Body of pancreas (tissue), 4 donors: ENCODE data around the gene NBEA. TPM values are rescaled to one million over a fixed set of nuclear protein-coding genes. Genes with fewer than 3 reads are reported as not detected.

ENCODE experiments used
- ATAC-seq: fragments of 150-250 bp; one replicate; pipeline ENCODE4 v1.9.1; 2016
- DNase-seq, 4 donors: peaks; one replicate each; pipeline ENCODE4 v3.0.0-alpha.2; 2019
- H3K27ac ChIP-seq, 4 donors: fragments of 200-600 bp; sonication (generic); 1 replicate in 3 of 4; 2 replicates in 1 of 4; pipeline versions ENCODE4 v1.5.1 to v1.6.1; 2016 to 2019; ENCODE audit warnings: mild to moderate bottlenecking in 1 of 4, mixed read lengths in 1 of 4, moderate library complexity in 1 of 4
- H3K27me3 ChIP-seq, 2 donors: fragments of 200-600 bp; sonication (generic); one replicate each; pipeline ENCODE4 v1.6.0; 2016; ENCODE audit warnings: mild to moderate bottlenecking in 1 of 2
- H3K36me3 ChIP-seq, 2 donors: fragments of 200-600 bp; sonication (generic); replicated peaks in 1 of 2; 2 replicates each; pipeline ENCODE4 v1.5.1; 2016; ENCODE audit warnings: low read depth in 2 of 2; ENCODE audit not compliant: insufficient read depth in 1 of 2
- H3K4me1 ChIP-seq: fragments of 200-600 bp; sonication (generic); one replicate; pipeline ENCODE4 v1.6.0; 2016
- H3K4me3 ChIP-seq, 2 donors: fragments of 200-600 bp; sonication (generic); 1 replicate in 1 of 2; 2 replicates in 1 of 2; pipeline ENCODE4 v1.5.1; 2016 to 2019
- H3K9me3 ChIP-seq, 3 donors: fragments of 200-600 bp; sonication (generic); 1 replicate in 2 of 3; 2 replicates in 1 of 3; pipeline ENCODE4 v1.5.1; 2016
- CTCF ChIP-seq, 7 experiments: fragments of 450-650 bp in 4 of 7; fragments of 200-600 bp in 3 of 7; sonication (generic) in 3 of 7; IDR thresholded peaks; one replicate each; pipeline ENCODE4 v1.5.1; 2016 to 2019; ENCODE audit warnings: antibody characterized with exemption in 7 of 7
- POLR2A ChIP-seq, 3 donors: fragments of 450-650 bp; IDR thresholded peaks; one replicate each; pipeline ENCODE4 v1.6.1; 2016; ENCODE audit warnings: antibody characterized with exemption in 3 of 3, mild to moderate bottlenecking in 2 of 3
- WGBS, 2 donors: methylation state at CpG; one replicate each; pipeline ENCODE4 v1.1.5; 2017; 5-methylcytosine and 5-hydroxymethylcytosine counted together
- intact Hi-C: fragments of 100-400 bp; cut with DNase I; formaldehyde crosslinking; loops from one replicate; pipeline ENCODE4 v1.15.1; 2023
- total RNA-seq, 2 donors: library from RNA; depleted of rRNA; stranded (reverse); fragments of >200 nt; gene quantifications; one replicate each; pipeline ENCODE4 v1.1.0, GENCODE V29; 2016

Gene NBEA
- total RNA-seq, 2 donors from 2014 or later: 9.6 to 19.1 TPM

DNA sequence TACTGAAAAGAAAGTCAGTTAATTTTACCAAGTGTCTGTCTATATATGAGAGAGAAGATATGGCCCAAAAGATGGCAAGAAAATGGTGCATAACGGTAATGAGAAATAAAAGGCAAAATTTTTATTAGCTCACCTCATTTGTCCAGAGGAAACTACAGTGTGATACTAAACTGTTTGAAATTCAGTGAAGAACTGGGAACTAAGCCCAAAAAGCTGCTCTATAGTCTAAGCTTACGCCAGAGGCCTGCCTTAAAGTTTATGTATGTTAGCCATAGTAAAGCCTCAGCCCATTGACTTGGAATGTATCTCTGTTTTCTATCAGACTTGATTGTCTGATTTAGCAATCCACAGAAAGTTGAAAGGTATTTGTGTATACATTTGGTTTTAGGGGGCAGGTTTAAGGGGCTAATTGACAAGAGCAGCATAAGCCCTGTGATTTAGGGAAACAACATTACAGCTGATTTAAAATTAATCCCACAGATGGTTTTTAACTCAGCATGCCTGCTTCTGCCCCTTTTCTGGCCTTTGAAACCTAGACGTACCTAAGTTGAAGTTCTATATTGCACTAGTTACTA is 625.4 kb downstream of the NBEA start:
- intact Hi-C loops: no loop called here
- ATAC-seq (no peak), DNase-seq (no peak)
- Histone ChIP-seq H3K36me3 (no peaks in the 10 kb centered on the region), H3K4me3 (no peak overlapping the region), H3K4me1 (no peaks in the 10 kb centered on the region), H3K27ac (no peak overlapping the region), H3K27me3 (no peaks in the 10 kb centered on the region), H3K9me3 (no peaks in the 10 kb centered on the region)
- TF ChIP-seq CTCF (IDR thresholded peaks at IDR 0.05) (no peak), POLR2A (IDR thresholded peaks at IDR 0.05) (no peak)
- WGBS, 2 donors: 78 to 91% methylated on average over 3 of the region's 3 CpGs

DNA sequence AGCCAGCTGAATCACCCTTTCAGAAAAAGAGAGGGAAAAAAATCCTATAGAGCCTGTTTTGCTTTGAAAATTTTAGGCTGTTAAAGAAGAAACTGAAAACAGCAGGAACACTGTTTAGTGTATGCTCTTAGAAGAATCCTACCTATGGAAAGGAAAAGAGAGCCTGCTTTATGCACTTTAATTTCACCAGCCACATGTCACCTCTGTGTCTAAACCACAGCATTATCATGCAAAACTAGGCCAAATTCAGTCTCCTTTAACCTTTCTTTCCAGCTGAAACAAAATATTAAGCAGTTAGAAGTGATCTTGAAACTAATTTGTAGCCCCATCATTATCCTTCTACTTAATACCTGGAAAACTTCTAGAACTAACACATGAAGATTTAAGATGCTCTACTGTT is 631.6 kb downstream of the NBEA start:
- H3K36me3 ChIP-seq: no peaks in the 10 kb centered on the region
- H3K9me3 ChIP-seq: no peaks in the 10 kb centered on the region
- no peak overlapping the region for H3K4me3 ChIP-seq
- intact Hi-C loops: no loop called here
- TF ChIP-seq POLR2A (IDR thresholded peaks at IDR 0.05) (no peak), CTCF (IDR thresholded peaks at IDR 0.05) (no peak)
- ATAC-seq (no peak), DNase-seq (no peak)
- H3K27me3 ChIP-seq: no peaks in the 10 kb centered on the region
- no peaks in the 10 kb centered on the region for H3K4me1 ChIP-seq
- no peak overlapping the region for H3K27ac ChIP-seq

DNA sequence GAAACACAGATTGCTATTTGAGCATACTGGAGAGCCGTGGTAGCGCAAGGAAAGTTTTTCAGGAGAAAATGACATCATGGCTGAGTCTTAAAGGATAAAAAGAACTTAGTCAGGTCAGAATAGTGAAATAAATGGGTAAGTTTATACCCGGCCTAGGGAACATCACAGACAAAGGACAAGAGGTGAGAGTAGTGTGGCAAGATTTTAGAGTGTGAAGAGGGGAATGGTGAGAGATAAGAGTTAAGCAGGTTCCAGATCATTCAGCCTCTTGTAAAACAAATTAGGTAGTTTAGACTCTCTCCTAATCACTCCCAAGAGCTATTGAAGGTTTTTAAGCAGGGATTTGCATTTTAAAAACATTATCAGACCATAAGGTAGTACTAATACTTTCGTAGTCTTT is 650.4 kb downstream of the NBEA start:
- 77 to 86% methylated on average over 4 of the region's 4 CpGs for WGBS, 2 donors
- Histone ChIP-seq H3K36me3 (no peaks in the 10 kb centered on the region), H3K9me3 (no peaks in the 10 kb centered on the region), H3K4me1 (no peaks in the 10 kb centered on the region), H3K27ac (no peak overlapping the region), H3K4me3 (no peak overlapping the region), H3K27me3 (no peaks in the 10 kb centered on the region)
- no peak for TF ChIP-seq CTCF (IDR thresholded peaks at IDR 0.05)
- no peak for TF ChIP-seq POLR2A (IDR thresholded peaks at IDR 0.05)
- intact Hi-C loops: no loop called here
- ATAC-seq: no peak
- no peak for DNase-seq

GRCh38 chr13:35593651-35594050 is 651.6 kb downstream of the NBEA start:
- Histone ChIP-seq H3K36me3 (no peaks in the 10 kb centered on the region), H3K4me1 (no peaks in the 10 kb centered on the region), H3K27me3 (no peaks in the 10 kb centered on the region), H3K27ac (no peak overlapping the region), H3K4me3 (no peak overlapping the region), H3K9me3 (no peaks in the 10 kb centered on the region)
- intact Hi-C loops: no loop called here
- 89 to 94% methylated on average over 3 of the region's 3 CpGs for WGBS, 2 donors
- DNase-seq (no peak), ATAC-seq (no peak)
- TF ChIP-seq POLR2A (IDR thresholded peaks at IDR 0.05) (no peak), CTCF (IDR thresholded peaks at IDR 0.05) (no peak)

- H3K4me1 ChIP-seq: no peaks in the 10 kb centered on the region
- H3K27me3 ChIP-seq: no peaks in the 10 kb centered on the region
- no peaks in the 10 kb centered on the region for H3K9me3 ChIP-seq
- WGBS, 2 donors: 93 to 98% methylated on average over 1 of the region's 1 CpG
- intact Hi-C loops: no loop called here
- DNase-seq (no peak), ATAC-seq (no peak)
- H3K27ac ChIP-seq: no peak overlapping the region
- H3K4me3 ChIP-seq: no peak overlapping the region
- TF ChIP-seq CTCF (IDR thresholded peaks at IDR 0.05) (no peak), POLR2A (IDR thresholded peaks at IDR 0.05) (no peak)
- no peaks in the 10 kb centered on the region for H3K36me3 ChIP-seq
Observed at GRCh38 chr13:35594096-35594495, 652.0 kb downstream of the NBEA start.
